GM18909 (cell line): ENCODE data around the gene ZNF320.
"Not testable (repeated sequence)": the region's sequence is repeated elsewhere in the genome, so short reads cannot be mapped to it uniquely, and the experiment has no call there.

Experiments used
- ATAC-seq: cut with Tn5 transposase; IDR thresholded peaks from one replicate; pipeline ENCODE4 v1.9.1; 2021; ENCODE audit warnings: mild to moderate bottlenecking; ENCODE audit not compliant: unreplicated experiment, poor library complexity

ZNF320 gene

GRCh38 chr19:52922841-52923777, 25.7 kb upstream of the ZNF320 start, which contains the start of gene ZNF888:
ZNF888 (minus strand) TSS chr19:52923428; CDS start chr19:52917873, 5,555 bp downstream.
- peak; percentile 96 for ATAC-seq

GRCh38 chr19:52917531-52917930, 20.1 kb upstream of the ZNF320 start:
- ATAC-seq: no peak

GRCh38 chr19:52910648-52911047, 13.2 kb upstream of the ZNF320 start:
- ATAC-seq: no peak

- not testable (repeated sequence) for ATAC-seq
Observed at GRCh38 chr19:52904052-52904780, 6.8 kb upstream of the ZNF320 start.

GRCh38 chr19:52901842-52902241, 4.4 kb upstream of the ZNF320 start:
- ATAC-seq: no peak

- ATAC-seq: not testable (repeated sequence)
Observed at GRCh38 chr19:52898596-52898995, 1.2 kb upstream of the ZNF320 start.

GRCh38 chr19:52898101-52898500, 666 bp upstream of the ZNF320 start:
- no peak for ATAC-seq

- ATAC-seq: peak; percentile 16
Observed at GRCh38 chr19:52896431-52897137, 851 bp downstream of the ZNF320 start.

GRCh38 chr19:52891336-52891735, 6.1 kb downstream of the ZNF320 start:
- ATAC-seq: no peak

GRCh38 chr19:52889931-52890330, 7.5 kb downstream of the ZNF320 start:
- no peak for ATAC-seq

- no peak for ATAC-seq
Observed at GRCh38 chr19:52889076-52889475, 8.4 kb downstream of the ZNF320 start.

- no peak for ATAC-seq
Observed at GRCh38 chr19:52880895-52881389, 16.5 kb downstream of the ZNF320 start.

GRCh38 chr19:52872996-52873395, 24.4 kb downstream of the ZNF320 start:
- ATAC-seq: not testable (repeated sequence)

- ATAC-seq: no peak
Observed at GRCh38 chr19:52871466-52871865, 26.0 kb downstream of the ZNF320 start.

GRCh38 chr19:52868031-52868430, 29.4 kb downstream of the ZNF320 start:
- ATAC-seq: not testable (repeated sequence)

- peak; percentile 97 for ATAC-seq
Observed at GRCh38 chr19:52857378-52858191, 39.9 kb downstream of the ZNF320 start, which contains the start of gene ZNF468. ZNF468 (minus strand) TSS chr19:52857619; CDS start chr19:52854272, 3,347 bp downstream.

GRCh38 chr19:52856540-52857377, 40.7 kb downstream of the ZNF320 start:
- ATAC-seq: peak; percentile 11
